ENCODE results near the gene INPP4B. TPM values are rescaled to one million over a fixed set of nuclear protein-coding genes. Genes with fewer than 3 reads are reported as not detected.

The INPP4B gene
- total RNA-seq, 1 experiment from 2014 or later: 0.07 TPM

DNA sequence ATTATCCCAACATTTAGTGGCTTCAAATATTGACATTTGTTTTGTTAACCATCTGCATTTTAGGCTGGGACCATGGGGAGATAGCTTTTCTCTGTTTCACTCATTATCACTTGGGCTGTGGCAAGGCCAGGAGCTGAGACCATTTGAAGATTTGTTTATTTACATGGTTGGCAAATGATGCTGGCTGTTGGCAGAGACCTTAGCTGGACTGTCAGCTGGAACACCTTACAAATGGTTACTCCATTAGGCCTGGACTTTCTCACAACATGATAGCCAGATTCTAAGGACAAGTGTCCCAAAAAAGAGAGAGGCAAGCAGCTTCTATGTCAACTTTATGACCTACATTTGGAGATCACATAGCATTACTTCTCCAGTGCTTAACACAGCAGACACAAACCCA is 130.4 kb downstream of the INPP4B start:
- no peaks in the 10 kb centered on the region for H3K79me2 ChIP-seq (ENCODE audit: insufficient read depth, low read length)
- H4K8ac ChIP-seq (replicated peaks; ENCODE audit: insufficient read length, low read depth, low read length): no peak overlapping the region
- no peak overlapping the region for H2BK120ac ChIP-seq (ENCODE audit: low read depth, low read length, poor library complexity, severe bottlenecking)
- no peak overlapping the region for H2AK5ac ChIP-seq (ENCODE audit: insufficient read length, low read length)
- Mint-ChIP-seq H3K27ac (no peak overlapping the region), H3K4me1 (peaks cover 7 to 13% of the 10 kb centered on the region in 2 experiments), H3K36me3 (ENCODE audit: insufficient read depth in 1 of 3, low read depth in 3 of 3) (no peaks in the 10 kb centered on the region), H3K9me3 (no peaks in the 10 kb centered on the region), H3K4me3 (no peak overlapping the region), H3K27me3 (ENCODE audit: low read depth) (peaks cover 80% of the 10 kb centered on the region)
- TF ChIP-seq, protein P1, sequence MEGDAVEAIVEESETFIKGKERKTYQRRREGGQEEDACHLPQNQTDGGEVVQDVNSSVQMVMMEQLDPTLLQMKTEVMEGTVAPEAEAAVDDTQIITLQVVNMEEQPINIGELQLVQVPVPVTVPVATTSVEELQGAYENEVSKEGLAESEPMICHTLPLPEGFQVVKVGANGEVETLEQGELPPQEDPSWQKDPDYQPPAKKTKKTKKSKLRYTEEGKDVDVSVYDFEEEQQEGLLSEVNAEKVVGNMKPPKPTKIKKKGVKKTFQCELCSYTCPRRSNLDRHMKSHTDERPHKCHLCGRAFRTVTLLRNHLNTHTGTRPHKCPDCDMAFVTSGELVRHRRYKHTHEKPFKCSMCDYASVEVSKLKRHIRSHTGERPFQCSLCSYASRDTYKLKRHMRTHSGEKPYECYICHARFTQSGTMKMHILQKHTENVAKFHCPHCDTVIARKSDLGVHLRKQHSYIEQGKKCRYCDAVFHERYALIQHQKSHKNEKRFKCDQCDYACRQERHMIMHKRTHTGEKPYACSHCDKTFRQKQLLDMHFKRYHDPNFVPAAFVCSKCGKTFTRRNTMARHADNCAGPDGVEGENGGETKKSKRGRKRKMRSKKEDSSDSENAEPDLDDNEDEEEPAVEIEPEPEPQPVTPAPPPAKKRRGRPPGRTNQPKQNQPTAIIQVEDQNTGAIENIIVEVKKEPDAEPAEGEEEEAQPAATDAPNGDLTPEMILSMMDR (conservative IDR thresholded peaks at IDR 0.05): no peak
- H3K4ac ChIP-seq (ENCODE audit: low read depth, low read length): no peak overlapping the region
- H2BK15ac ChIP-seq (ENCODE audit: low read depth, low read length): no peak overlapping the region
- no peak overlapping the region for H3K14ac ChIP-seq (ENCODE audit: insufficient read depth, low read length)
- H2BK20ac ChIP-seq (ENCODE audit: low read depth, low read length, poor library complexity, severe bottlenecking): no peak overlapping the region
- no peaks in the 10 kb centered on the region for H3K79me1 ChIP-seq (ENCODE audit: insufficient read depth, low read depth, low read length, poor library complexity, severe bottlenecking)
- no peaks in the 10 kb centered on the region for H4K20me1 ChIP-seq (ENCODE audit: control insufficient read depth, insufficient read depth, insufficient read length)
- no peak overlapping the region for H3K4me2 ChIP-seq (ENCODE audit: insufficient read depth, insufficient read length, low read length)
- no peak overlapping the region for H4K91ac ChIP-seq (ENCODE audit: insufficient read length, low read depth, low read length)
- no peak overlapping the region for H3K27ac ChIP-seq (ENCODE audit: insufficient read length, low read depth, low read length)
- no peak overlapping the region for H2AFZ ChIP-seq (ENCODE audit: low read length)
- H3K9ac ChIP-seq (ENCODE audit: extremely low read depth, insufficient read length, low read length): no peak overlapping the region
- no peak overlapping the region for H4K5ac ChIP-seq (ENCODE audit: insufficient read length, low read depth, low read length)
- H3K18ac ChIP-seq (ENCODE audit: insufficient read length, low read depth, low read length): no peak overlapping the region
- no peak overlapping the region for H2BK12ac ChIP-seq (ENCODE audit: insufficient read length, low read depth, low read length)
- peaks cover 50% of the 10 kb centered on the region; the same call in 1 of the 2 replicates for H3K27me3 ChIP-seq (ENCODE audit: insufficient read depth, low read length)
- no peaks in the 10 kb centered on the region for H3K9me3 ChIP-seq (ENCODE audit: control insufficient read depth, low read depth, low read length)
- H3K23me2 ChIP-seq (ENCODE audit: insufficient read length, low read depth, low read length, poor library complexity, severe bottlenecking): no peaks in the 10 kb centered on the region
- no peak overlapping the region for H3K23ac ChIP-seq (ENCODE audit: insufficient read length, low read depth, low read length)
- H2BK5ac ChIP-seq (ENCODE audit: insufficient read length, low read length): no peak overlapping the region
- no peaks in the 10 kb centered on the region; the same call in 1 of the 2 replicates for H3K4me1 ChIP-seq (ENCODE audit: insufficient read depth, low read length)
- no peak overlapping the region for H3K56ac ChIP-seq (ENCODE audit: insufficient read length, low read depth, low read length)
- H3T11ph ChIP-seq (ENCODE audit: low read length): no peak overlapping the region
- no peak for DNase-seq

All from H9 (cell line).